IPS DF 6.9 (cell line): ENCODE measurements around the gene PLEKHA7.

Experiments used
- DNase-seq: peaks from one replicate; pipeline ENCODE4 v3.0.0-alpha.2; 2013; ENCODE audit warnings: low read depth, low spot score
- H3K27ac ChIP-seq: one replicate; pipeline ENCODE4 v1.5.1; 2013; ENCODE audit warnings: low read length, control low read depth
- H3K27me3 ChIP-seq: 2 replicates; pipeline ENCODE4 v1.6.1; 2013; ENCODE audit warnings: mild to moderate bottlenecking, low read length; ENCODE audit not compliant: control insufficient read depth, insufficient read depth
- H3K36me3 ChIP-seq: 2 replicates; pipeline ENCODE4 v1.6.1; 2013; ENCODE audit warnings: low read length; ENCODE audit not compliant: control insufficient read depth, insufficient read depth
- H3K4me1 ChIP-seq: 2 replicates; pipeline ENCODE4 v1.6.1; 2013; ENCODE audit warnings: low read length; ENCODE audit not compliant: control insufficient read depth, insufficient read depth
- H3K4me3 ChIP-seq: 2 replicates; pipeline ENCODE4 v1.5.1; 2013; ENCODE audit warnings: mild to moderate bottlenecking, low read length
- H3K9me3 ChIP-seq: 2 replicates; pipeline ENCODE4 v1.6.1; 2013; ENCODE audit warnings: low read length, inconsistent platforms; ENCODE audit not compliant: control insufficient read depth, insufficient read depth
- WGBS: extraction: QIAGEN DNeasy Blood & Tissue Kit; methylation state at CpG from one replicate; pipeline ENCODE4 v1.1.7; 2013; ENCODE audit warnings: mixed read lengths, missing lambda C conversion rate; ENCODE audit not compliant: insufficient read length, insufficient coverage; 5-methylcytosine and 5-hydroxymethylcytosine counted together

The PLEKHA7 gene

GRCh38 chr11:16846305-16846704 is 167.9 kb downstream of the PLEKHA7 start:
- Histone ChIP-seq H3K27me3 (no peaks in the 10 kb centered on the region), H3K4me1 (no peaks in the 10 kb centered on the region), H3K4me3 (no peak overlapping the region), H3K9me3 (no peaks in the 10 kb centered on the region), H3K36me3 (no peaks in the 10 kb centered on the region), H3K27ac (no peak overlapping the region)
- no CpG with 5 or more reads among the region's 2 CpGs for WGBS
- DNase-seq = no peak

- Histone ChIP-seq H3K9me3 (no peaks in the 10 kb centered on the region), H3K36me3 (no peaks in the 10 kb centered on the region), H3K27me3 (no peaks in the 10 kb centered on the region), H3K27ac (no peak overlapping the region), H3K4me3 (no peak overlapping the region), H3K4me1 (no peaks in the 10 kb centered on the region)
- no CpG with 5 or more reads among the region's 1 CpG for WGBS
- no peak for DNase-seq
Observed at GRCh38 chr11:16844268-16844771, 169.9 kb downstream of the PLEKHA7 start.

GRCh38 chr11:16843294-16843693 is 170.9 kb downstream of the PLEKHA7 start:
- Histone ChIP-seq H3K27me3 (no peaks in the 10 kb centered on the region), H3K4me1 (no peaks in the 10 kb centered on the region), H3K9me3 (no peaks in the 10 kb centered on the region), H3K27ac (no peak overlapping the region), H3K4me3 (no peak overlapping the region), H3K36me3 (no peaks in the 10 kb centered on the region)
- DNase-seq = no peak

- Histone ChIP-seq H3K27ac (no peak overlapping the region), H3K36me3 (no peaks in the 10 kb centered on the region), H3K4me1 (no peaks in the 10 kb centered on the region), H3K9me3 (no peaks in the 10 kb centered on the region), H3K4me3 (no peak overlapping the region), H3K27me3 (no peaks in the 10 kb centered on the region)
- WGBS = no CpG with 5 or more reads among the region's 4 CpGs
- no peak for DNase-seq
Observed at GRCh38 chr11:16841984-16842383, 172.2 kb downstream of the PLEKHA7 start.

- no peak for DNase-seq
Observed at GRCh38 chr11:16841481-16841880, 172.7 kb downstream of the PLEKHA7 start.

GRCh38 chr11:16840951-16841350 is 173.3 kb downstream of the PLEKHA7 start:
- Histone ChIP-seq H3K4me3 (no peak overlapping the region), H3K36me3 (no peaks in the 10 kb centered on the region)
- no CpG with 5 or more reads among the region's 2 CpGs for WGBS

More at GRCh38 chr11:16841481-16841880, 172.7 kb downstream of the PLEKHA7 start:
- no peaks in the 10 kb centered on the region for H3K4me1 ChIP-seq
- WGBS = no CpG with 5 or more reads among the region's 9 CpGs
- no peaks in the 10 kb centered on the region for H3K27me3 ChIP-seq
- no peaks in the 10 kb centered on the region for H3K9me3 ChIP-seq
- H3K36me3 ChIP-seq = no peaks in the 10 kb centered on the region
- H3K27ac ChIP-seq = no peak overlapping the region
- H3K4me3 ChIP-seq = no peak overlapping the region; the same call in 1 of the 2 replicates

GRCh38 chr11:16839821-16840220 is 174.4 kb downstream of the PLEKHA7 start:
- no peak overlapping the region for H3K27ac ChIP-seq
- H3K36me3 ChIP-seq = no peaks in the 10 kb centered on the region
- WGBS = no CpG with 5 or more reads among the region's 3 CpGs

More at GRCh38 chr11:16840951-16841350, 173.3 kb downstream of the PLEKHA7 start:
- DNase-seq = no peak
- no peak overlapping the region for H3K27ac ChIP-seq
- no peaks in the 10 kb centered on the region for H3K4me1 ChIP-seq
- no peaks in the 10 kb centered on the region for H3K27me3 ChIP-seq
- H3K9me3 ChIP-seq = no peaks in the 10 kb centered on the region

GRCh38 chr11:16834384-16834783 is 179.8 kb downstream of the PLEKHA7 start:
- no CpG with 5 or more reads among the region's 1 CpG for WGBS
- DNase-seq = no peak
- Histone ChIP-seq H3K27ac (no peak overlapping the region), H3K4me1 (no peaks in the 10 kb centered on the region), H3K9me3 (no peaks in the 10 kb centered on the region), H3K36me3 (no peaks in the 10 kb centered on the region), H3K4me3 (no peak overlapping the region), H3K27me3 (no peaks in the 10 kb centered on the region)

More at GRCh38 chr11:16839821-16840220, 174.4 kb downstream of the PLEKHA7 start:
- Histone ChIP-seq H3K4me1 (no peaks in the 10 kb centered on the region), H3K27me3 (no peaks in the 10 kb centered on the region), H3K9me3 (no peaks in the 10 kb centered on the region), H3K4me3 (no peak overlapping the region)
- no peak for DNase-seq

- Histone ChIP-seq H3K27ac (no peak overlapping the region), H3K36me3 (no peaks in the 10 kb centered on the region), H3K4me1 (no peaks in the 10 kb centered on the region), H3K27me3 (no peaks in the 10 kb centered on the region), H3K9me3 (no peaks in the 10 kb centered on the region), H3K4me3 (no peak overlapping the region)
- no peak for DNase-seq
- WGBS = no CpG with 5 or more reads among the region's 2 CpGs
Observed at GRCh38 chr11:16833026-16833425, 181.2 kb downstream of the PLEKHA7 start.

- no peak overlapping the region for H3K4me3 ChIP-seq
- no peaks in the 10 kb centered on the region for H3K9me3 ChIP-seq
- H3K27ac ChIP-seq = no peak overlapping the region
- no CpG with 5 or more reads among the region's 1 CpG for WGBS
- no peaks in the 10 kb centered on the region for H3K27me3 ChIP-seq
- no peaks in the 10 kb centered on the region for H3K36me3 ChIP-seq
- DNase-seq = no peak
- no peaks in the 10 kb centered on the region for H3K4me1 ChIP-seq
Observed at GRCh38 chr11:16832193-16832539, 182.0 kb downstream of the PLEKHA7 start.

- no peak for DNase-seq
- no CpG with 5 or more reads among the region's 10 CpGs for WGBS
- H3K27me3 ChIP-seq = no peaks in the 10 kb centered on the region
- no peaks in the 10 kb centered on the region for H3K4me1 ChIP-seq
- no peaks in the 10 kb centered on the region for H3K36me3 ChIP-seq
- no peaks in the 10 kb centered on the region for H3K9me3 ChIP-seq
- no peak overlapping the region for H3K4me3 ChIP-seq
- no peak overlapping the region for H3K27ac ChIP-seq
Observed at GRCh38 chr11:16831316-16832192, 182.7 kb downstream of the PLEKHA7 start.
